ENCODE measurements around the gene ENDOV. TPM values are rescaled to one million over a fixed set of nuclear protein-coding genes. Genes with fewer than 3 reads are reported as not detected.

ENDOV gene
- total RNA-seq, 1 experiment from 2014 or later: 25.8 TPM

DNA sequence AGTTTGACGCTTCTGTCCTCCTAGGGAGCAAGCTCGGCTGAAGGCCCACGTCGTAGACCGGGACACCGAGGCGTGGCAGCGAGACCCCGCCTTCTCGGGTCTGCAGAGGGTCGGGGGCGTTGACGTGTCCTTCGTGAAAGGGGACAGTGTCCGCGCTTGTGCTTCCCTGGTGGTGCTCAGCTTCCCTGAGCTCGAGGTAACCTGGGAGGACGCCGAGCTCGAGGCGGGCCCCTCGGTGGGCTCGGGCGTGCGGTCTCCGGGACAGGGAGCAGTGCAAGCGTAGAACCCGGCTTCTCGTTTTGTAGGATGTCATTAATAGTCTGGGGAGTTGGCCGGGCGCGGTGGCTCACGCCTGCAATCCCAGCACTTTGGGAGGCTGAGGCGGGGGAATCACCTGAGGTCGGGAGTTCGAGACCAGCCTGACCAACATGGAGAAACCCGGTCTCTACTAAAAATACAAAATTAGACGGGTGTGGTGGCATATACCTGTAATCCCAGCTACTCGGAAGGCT is 715 bp downstream of the ENDOV start:
- DNase-seq (ENCODE audit: low spot score): no peak

DNA sequence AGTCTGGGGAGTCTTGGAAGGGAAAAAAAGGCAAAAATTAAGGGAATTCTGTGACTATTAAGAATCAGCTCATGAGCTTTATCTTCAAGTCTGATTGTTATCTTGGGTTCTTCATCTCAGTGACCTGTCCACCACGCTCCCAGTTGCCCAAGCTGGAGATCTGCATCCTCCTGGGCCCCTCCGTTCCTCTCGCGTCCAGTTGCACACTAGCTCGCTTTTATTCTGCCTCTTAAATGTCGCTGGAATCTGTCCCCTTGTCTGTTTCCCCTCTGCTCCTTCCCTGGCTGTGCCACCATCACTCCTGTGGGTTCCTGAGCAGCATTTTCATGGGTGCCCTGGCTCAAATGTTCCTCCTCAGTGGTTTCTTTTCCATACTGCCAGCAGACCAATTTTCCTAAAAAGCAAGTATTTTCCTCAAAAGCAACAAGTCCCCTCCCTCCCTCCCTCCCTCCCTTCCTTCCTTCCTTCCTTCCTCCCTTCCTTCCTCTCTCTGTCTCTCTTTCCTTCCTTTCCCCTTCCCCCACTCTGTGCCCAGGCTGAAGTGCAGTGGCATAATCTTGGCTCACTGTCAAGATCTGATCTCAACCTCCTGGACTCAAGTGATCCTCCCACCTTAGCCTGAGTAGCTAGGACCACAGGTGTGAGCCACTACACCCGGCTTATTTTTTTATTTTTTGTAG is 1.4 kb downstream of the ENDOV start:
- DNase-seq (ENCODE audit: low spot score): no peak

DNA sequence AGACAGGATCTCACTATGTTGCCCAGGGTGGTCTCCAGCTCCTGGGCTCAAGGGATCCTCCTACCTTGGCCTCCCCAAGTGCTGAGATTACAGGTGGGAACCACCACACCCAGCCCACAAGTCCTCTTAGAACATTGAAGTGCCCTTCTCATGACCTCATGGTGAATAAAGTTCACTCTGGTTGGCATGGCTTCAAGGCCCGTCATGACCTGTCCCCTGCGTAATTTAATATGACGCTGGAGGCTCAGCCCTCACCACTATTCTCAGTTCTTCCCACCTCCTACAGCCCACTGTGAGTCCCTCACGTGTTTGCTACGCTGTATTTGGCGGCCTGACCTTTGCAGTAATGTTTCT is 1.9 kb downstream of the ENDOV start:
- no peak for DNase-seq (ENCODE audit: low spot score)

DNA sequence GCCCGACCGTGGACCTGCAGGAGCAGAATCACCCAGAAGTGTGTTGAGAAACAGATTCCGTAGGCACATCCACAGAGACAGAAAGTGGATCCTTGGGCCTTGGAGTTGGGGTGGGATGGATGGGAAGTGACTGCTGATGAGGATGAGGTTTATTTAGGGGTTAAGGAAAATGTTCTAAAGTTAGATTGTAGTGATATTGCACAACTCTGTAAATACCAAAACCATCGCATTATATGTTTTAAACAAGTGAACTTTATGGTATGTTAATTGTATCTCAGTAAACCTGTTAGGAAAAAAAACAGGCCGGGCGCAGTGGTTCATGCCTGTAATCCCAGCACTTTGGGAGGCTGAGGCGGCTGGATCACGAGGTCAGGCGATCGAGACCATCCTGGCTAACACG is 3.6 kb downstream of the ENDOV start:
- no peak for DNase-seq (ENCODE audit: low spot score)

DNA sequence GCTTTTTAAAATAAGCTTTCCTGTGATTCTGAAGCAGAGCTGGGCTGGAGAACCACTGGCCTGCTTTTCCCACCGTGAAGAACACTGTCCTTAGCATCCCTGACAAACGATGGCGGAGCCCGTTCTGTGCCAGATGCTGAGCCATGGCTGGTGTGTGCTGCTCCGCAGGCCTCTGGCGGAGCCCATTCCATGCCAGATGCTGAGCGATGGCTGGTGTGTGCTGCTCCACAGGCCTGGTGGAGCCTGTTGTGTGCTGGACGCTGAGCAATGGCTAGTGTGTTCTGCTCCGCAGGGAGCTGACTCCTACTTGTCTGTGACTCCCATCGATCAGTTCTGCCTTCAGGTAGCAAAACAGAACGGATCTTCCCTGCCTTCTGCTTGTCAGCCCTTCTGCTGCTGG is 4.3 kb downstream of the ENDOV start:
- DNase-seq (ENCODE audit: low spot score): no peak

DNA sequence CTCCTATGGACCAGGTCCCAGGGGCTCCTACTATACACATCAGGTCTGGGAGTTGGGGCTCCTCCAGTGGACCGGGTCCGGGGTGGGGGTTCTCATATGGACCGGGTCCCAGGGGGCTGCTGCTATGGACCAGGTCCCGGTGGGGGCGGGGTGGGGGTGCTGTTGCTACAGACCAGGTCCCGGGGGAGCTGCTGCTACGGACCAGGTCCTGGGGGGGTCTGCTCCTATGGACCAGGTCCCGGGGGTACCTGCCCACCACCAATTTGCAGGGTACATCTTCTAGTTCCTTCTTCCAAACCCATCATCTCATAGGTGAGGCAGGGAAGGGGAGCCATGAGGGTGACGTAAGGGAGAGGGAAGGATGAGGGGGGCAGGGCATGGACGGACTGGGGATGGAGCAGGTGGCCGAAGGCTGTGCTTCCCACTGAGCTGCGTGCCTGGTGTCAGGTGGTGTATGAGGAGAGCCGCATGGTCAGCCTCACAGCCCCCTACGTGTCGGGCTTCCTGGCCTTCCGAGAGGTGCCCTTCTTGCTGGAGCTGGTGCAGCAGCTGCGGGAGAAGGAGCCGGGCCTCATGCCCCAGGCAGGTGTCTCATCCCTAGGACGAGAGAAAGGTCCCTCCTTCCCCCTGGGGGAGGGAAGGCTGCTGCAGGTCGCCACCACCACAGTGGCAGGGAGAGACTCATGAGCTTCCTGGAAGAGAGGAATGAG is 6.6 kb downstream of the ENDOV start:
- DNase-seq (ENCODE audit: low spot score): no peak

DNA sequence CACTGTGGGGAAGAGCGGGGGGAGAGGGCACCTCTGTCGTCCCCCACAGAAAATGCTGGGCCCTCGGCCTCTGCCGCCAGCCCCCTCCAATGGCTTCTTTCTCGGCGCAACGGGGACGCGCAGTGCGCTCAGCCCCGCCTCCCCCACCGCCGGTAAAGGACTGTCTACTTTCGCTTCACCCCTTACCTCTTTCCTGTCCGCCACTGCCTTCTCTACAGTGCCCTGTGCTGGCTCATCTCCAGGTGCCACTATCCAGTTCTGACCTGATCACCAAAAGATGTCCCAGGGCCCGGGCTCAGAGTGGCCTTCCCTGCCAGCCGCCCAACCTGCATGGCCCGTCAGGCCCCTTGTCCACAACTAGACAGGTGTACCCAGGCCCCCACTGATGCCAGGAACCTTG is 7.3 kb downstream of the ENDOV start:
- no peak for DNase-seq (ENCODE audit: low spot score)

DNA sequence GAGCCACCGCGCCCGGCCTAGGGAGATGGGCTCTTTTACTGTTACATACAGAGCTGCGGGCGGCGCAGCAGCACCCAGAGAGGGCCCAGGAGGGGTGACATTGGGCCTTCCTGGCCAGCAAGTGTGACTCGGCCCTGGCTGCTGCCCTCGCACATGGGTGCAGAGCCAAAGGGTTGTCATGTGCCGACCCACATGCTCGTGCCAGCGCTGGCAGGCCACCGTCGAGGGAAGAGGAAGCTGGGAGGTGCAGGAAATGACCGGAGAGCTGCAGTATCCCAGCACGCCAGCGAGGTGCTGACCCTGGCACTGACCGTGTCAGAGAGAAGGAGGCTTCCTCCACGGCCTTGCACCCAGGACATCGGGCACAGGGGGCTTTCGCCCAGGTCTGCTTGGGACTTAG is 8.0 kb downstream of the ENDOV start:
- no peak for DNase-seq (ENCODE audit: low spot score)

DNA sequence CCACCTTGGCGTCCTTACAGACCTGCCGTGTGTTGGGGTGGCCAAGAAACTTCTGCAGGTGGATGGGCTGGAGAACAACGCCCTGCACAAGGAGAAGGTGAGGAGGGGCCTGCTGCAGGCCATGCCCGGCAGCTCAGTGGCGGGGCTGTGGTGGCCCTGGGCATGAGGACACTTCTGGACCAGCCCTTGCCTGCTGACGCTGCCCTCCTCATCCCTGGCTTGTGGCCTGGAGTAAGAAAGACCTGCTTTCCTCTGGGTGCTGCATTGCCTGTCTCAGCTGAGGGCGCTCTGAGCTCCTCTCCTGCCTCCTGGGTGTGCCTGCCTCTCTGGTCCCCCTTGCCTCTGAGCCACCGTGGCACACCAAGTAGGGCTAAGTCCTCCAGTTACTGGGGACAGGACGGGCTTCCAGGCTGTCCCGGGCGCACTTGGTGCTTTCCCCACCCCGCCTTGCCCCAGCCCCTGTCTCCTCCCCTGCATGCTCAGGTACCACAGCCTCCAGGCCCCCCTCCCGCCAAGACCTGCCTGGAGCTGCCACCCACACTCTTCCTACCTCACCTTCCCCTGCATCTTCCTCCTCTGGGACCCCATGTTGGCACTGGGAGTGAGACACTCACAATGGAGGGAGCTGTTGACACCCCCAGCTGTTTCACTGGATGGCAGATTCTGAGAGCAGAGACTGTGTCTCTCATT is 8.7 kb downstream of the ENDOV start:
- no peak for DNase-seq (ENCODE audit: low spot score)

DNA sequence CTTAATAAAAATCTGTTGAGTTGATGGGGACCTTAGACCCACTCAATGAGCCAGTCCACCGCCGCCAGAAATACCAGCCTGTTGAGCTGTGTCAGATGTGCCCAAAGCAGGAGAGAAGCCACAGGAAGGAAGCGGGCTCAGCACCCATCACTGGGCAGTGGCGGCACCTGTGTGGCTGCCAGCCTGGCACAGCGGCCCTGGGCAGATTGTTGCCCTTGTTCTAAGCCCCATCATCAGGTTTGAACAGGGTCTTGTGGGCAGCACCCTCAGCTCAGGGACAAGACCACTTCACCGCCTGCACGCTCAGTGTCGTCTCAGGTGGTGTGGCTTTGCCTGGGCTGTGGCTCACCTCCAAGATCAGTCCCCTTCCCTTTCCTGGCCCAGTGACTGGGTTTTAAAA is 9.3 kb downstream of the ENDOV start:
- DNase-seq (ENCODE audit: low spot score): no peak

DNA sequence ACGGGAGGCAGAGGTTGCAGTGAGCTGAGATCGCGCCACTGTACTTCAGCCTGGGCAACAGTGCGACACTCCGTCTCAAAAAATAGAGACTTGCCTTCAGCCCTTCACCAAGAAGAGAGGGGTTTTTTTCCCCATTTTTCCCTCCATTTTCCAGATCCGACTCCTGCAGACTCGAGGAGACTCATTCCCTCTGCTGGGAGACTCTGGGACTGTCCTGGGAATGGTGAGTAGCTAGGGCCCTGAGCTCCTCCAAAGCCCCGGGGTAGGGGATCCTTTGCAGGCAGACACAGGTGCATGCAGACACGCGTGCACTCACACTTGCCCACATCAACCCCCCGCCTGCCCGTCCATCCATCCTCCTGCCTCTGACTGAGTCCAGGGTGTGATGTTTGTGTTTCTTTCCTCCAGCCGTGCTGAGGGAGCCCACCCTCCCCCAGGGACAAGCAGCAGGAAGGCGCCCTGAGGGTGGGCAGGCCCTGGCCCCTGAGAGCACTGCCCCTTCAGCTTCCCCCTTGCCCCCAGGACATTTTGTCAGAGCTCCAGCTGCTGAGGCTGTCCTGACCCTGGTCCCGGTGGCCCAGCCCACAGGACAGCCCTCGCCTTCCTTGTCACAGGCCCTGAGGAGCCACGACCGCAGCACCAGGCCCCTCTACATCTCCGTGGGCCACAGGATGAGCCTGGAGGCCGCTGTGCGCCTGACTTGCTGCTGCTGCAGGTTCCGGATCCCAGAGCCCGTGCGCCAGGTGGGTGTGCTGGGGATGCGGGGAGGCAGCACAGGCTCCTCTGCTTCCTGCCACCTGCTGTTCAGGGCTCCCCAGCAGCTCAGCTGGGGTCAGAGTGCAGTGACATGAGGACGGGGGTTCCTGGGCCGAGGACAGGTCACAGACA is 10.2 kb downstream of the ENDOV start:
- DNase-seq (ENCODE audit: low spot score): no peak

DNA sequence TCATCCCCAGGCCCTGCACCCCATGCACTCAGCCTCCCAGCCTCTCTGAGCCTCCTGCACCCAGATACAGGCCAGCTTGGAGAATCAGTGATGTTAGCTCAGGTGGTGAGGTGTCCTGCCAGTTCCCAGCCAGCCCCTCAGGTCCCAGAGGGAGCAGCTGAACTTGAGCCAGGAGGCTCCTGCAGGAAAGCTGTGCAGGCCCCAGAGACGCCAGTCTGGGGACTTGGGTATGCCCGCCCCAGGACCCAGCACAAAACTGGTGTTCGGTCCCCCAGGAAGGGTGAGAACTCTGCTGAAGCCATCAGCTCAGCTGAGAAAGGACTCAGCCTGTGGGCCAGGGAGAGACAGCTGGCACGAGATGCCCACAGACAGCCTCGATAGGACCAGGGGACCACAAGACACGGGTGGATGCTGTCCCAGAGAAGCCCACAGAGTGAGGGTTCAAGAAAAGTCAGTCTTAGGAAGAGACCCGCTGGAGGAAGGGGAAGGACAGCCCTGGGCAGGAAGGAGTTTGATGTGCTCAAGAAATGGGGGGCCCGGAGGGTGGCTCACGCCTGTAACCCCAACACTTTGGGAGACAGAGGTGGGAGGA is 11.0 kb downstream of the ENDOV start:
- no peak for DNase-seq (ENCODE audit: low spot score)

DNA sequence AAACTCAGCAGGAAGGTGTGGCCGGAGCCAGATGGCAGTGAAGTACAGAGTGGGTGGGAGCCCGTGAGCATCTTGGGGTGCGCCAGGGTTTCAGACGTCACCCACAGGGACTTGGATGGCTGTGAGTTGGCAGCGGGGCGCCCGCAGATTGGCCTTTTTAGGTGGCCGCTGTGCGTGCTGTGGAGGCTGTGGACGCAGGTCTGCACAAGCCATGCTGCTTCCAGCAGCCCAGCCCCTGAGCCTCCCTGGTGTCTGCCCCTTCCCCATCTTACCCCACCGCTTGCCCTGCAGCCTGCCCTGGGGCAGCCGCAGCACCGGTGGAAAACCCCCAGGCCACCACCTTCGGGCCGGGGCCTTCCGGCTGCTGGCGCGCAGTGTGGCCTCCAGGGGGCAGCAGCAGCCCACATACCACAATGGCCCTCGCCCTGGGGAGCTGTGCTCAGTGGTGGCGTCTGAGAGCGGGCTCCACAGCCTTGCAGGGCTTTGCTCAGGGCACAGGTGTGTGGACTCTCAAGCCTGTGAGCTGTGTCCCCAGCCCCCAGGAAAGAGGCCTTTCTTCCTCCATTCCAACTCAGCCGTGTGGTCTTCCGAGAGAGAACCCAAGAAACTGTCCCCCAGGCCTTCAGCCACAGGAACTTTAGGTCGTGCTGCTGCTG is 11.8 kb downstream of the ENDOV start:
- DNase-seq (ENCODE audit: low spot score): peak; percentile 85

DNA sequence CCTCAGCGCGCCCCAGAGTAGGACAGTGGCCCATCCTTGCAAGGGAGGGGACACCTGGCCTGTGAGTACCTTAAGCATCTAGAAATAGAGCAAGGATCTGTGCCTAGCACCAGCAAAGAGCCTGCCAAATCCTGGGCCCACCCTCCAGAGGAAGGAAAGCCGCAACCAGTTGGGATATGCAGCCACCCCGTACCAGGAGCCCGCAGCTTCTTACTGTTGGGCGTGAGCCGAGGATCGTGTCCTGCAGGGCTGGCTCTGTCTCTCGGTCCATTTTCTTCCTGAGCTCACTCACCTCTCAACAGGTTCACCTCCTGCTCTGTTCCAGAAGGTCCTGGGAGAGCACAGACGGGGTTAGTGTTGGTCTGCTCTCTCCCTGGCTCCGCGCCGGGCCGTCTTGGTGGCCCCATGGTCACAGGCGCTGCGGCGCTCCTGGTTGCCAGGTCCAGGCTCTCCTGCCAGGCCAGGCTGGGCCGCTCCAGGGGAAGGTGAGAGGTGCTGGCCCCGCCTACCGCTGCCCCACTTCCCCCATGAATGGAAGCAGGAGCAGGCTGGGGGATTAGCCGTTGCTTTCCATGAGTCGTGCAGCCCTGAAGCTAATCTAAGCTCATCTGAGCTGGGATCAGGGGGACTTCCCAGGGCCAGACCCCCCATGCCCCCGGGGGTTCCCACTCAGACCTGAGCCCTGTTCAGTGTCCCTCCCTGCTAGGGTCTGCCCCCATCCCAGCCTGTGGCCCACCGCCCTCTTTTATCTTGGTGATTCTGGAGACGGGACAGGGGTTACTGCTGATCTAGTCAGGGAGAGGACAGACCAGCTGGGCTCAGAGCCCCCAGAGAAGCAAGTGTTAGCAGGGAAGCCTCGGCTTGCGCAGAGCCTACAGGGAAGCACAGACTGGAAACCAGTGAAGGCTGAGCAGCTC is 12.7 kb downstream of the ENDOV start:
- no peak for DNase-seq (ENCODE audit: low spot score)

DNA sequence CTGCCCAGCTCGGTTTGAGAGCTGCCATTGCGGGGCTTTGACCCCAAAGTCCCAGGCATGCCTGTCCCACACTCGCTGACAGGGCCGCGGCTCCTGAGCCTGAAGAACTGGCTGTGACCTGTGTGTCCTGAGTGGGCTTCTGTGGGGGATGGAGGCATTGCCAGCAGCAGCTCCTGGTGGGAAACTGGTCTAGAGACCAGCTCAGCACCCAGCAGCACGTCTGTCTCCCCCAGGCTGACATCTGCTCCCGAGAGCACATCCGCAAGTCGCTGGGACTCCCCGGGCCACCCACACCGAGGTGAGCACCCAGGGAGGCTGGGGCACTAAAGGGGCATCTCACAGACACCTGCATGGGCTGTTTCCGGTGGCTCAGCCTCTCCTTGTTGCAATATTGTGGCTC is 13.4 kb downstream of the ENDOV start:
- DNase-seq (ENCODE audit: low spot score): no peak

DNA sequence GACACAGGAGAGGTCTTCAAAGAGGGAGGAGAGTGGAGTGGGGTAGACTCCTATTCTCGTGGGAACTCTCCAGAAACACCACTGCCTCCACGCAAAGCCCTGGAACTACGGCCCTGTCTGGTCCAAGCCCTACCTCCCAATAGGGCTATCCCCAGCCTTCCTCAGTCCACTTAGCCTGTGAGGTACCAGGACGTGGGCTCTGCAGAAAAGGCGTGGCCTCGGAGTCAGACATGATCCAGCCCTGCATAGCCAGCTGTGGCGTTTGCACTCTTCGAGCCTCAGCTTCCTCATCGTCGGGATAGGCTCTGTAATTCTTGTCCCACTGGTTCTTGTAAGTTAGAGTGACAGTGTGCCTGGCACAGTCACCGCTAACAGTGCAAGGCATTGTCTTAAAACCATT is 13.8 kb downstream of the ENDOV start:
- no peak for DNase-seq (ENCODE audit: low spot score)

DNA sequence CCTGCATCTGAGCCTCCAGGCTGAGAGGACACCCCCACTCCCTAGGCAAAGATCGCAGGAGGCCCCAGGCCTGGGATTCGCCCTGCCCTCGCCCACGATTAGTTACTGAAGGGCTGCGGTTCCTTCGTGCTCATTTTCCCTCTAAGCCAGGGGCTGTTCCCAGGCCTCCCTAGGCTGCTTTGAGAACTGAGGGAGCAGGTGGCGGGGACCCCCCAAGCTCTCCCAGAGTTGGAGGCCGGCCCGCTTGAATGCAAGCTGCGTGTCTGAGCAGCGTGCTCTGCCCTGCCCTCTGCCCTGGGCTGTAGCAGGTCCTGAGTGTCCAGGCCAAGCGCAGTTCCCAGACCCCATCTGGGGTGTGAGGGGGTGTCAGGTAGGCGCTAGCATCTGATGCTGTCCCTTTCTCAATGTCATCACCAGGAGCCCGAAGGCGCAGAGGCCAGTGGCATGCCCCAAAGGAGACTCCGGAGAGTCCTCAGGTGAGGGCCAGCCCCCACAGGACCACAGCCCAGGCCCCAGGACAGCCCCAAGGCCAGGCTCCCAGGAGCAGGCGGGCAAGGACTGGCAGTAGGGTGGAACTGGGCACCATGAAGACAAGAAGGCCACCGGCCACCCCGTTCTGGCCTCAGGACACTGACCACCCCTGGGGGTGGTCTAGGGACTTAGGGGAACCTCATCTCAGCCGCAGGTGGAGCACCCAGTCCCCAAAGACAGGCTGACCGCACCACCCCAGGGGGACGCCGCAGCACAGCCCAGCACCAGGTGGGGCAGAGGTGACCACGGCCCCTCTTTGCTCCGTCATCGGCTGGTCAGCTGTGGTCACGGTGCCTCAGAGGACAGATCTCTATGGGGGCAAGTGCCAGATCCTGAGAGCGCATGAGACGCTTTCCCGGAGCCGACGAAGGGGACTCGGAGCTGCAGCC is 14.6 kb downstream of the ENDOV start:
- no peak for DNase-seq (ENCODE audit: low spot score)

DNA sequence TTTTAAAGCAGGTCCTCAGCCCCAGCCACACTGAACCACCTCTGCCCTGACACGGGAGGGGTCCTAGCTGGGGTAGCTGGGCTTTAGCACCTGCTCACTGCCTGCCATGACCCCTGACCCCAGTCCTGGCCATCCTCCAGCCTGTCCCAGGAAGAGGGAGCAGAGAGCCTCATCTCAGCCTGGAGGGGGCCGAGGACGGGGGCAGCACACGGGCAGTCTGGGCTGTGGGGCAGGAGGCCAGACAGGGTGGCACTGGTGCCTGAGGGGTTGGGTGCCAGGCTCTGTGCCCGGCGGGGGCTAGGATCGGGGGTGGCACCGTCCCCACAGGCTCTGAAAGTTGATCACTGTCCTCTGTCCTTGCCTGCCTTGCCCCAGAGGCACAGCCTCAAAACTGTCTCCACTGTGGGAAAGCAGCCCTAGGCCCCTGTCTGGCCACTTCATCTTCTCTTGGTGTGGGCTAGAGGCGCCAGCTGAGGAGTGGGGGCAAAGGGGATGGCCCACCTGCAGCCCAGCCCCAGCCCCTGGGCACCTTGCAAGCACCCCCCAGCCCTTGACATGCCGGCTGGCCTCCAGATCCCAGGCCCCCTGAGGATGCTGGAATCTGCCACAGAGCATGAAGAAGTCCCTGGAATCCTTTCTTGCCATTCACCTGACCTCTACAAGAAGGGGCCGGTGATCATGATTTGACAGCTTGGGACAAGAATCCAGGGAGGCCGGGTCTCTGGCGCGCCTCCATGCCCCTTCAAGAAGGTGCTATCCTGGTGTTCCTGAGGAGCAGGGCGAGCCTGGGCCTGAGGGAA is 15.7 kb downstream of the ENDOV start:
- DNase-seq (ENCODE audit: low spot score): no peak
